Spinal cord (tissue), 10 donors: Measurements from ENCODE around the gene MGA. TPM values are rescaled to one million over a fixed set of nuclear protein-coding genes. Genes with fewer than 3 reads are reported as not detected.

Source experiments
- DNase-seq, 6 donors: peaks; one replicate each; pipeline versions ENCODE4 v3.0.0 to v3.0.0-alpha.2; 2013 to 2015; ENCODE audit warnings: low spot score in 6 of 6, low read depth in 4 of 6
- H3K27ac ChIP-seq: one replicate; pipeline ENCODE4 v1.5.1; 2013; ENCODE audit warnings: low read depth, low read length, control low read depth
- H3K27me3 ChIP-seq: one replicate; pipeline ENCODE4 v1.6.1; 2013; ENCODE audit warnings: low read length; ENCODE audit not compliant: control insufficient read depth, insufficient read depth
- H3K36me3 ChIP-seq: one replicate; pipeline ENCODE4 v1.6.1; 2013; ENCODE audit warnings: low read length; ENCODE audit not compliant: control insufficient read depth, insufficient read depth
- H3K4me1 ChIP-seq: one replicate; pipeline ENCODE4 v1.6.1; 2013; ENCODE audit warnings: low read length; ENCODE audit not compliant: control insufficient read depth, insufficient read depth
- H3K4me3 ChIP-seq: one replicate; pipeline ENCODE4 v1.5.1; 2013; ENCODE audit warnings: low read depth, low read length, control low read depth
- H3K9me3 ChIP-seq: one replicate; pipeline ENCODE4 v1.6.1; 2013; ENCODE audit warnings: low read length; ENCODE audit not compliant: control insufficient read depth, insufficient read depth
- WGBS: methylation state at CpG from one replicate; pipeline ENCODE4 v1.1.5; 2013; ENCODE audit warnings: missing lambda C conversion rate; ENCODE audit not compliant: insufficient coverage; 5-methylcytosine and 5-hydroxymethylcytosine counted together
- polyA plus RNA-seq, 2 donors: library from polyadenylated mRNA; unstranded; fragments of 120-200 nt; gene quantifications; one replicate each; pipeline ENCODE4 v1.2.1, GENCODE V29; 2013; ENCODE audit not compliant: insufficient read length in 2 of 2
- total RNA-seq, 2 donors: library from RNA; depleted of rRNA in 1 of 2; stranded (reverse); fragments of 120-200 nt in 1 of 2; fragments of >200 nt in 1 of 2; gene quantifications; one replicate each; pipeline versions ENCODE4 v1.2.3 to v1.2.4, GENCODE V29; 2013 to 2014
- donor health status: healthy.

MGA gene
- total and polyA plus RNA-seq, 4 donors: 12.7 to 76.2 (median 38.7) TPM

- WGBS: 76% methylated on average over 6 of the region's 10 CpGs
- H3K36me3 ChIP-seq: peaks cover 26% of the 10 kb centered on the region
- H3K27ac ChIP-seq: no peak overlapping the region
- H3K27me3 ChIP-seq: no peaks in the 10 kb centered on the region
- no peak for DNase-seq
- H3K4me1 ChIP-seq: peaks cover 28% of the 10 kb centered on the region
- H3K4me3 ChIP-seq: no peak overlapping the region
- no peaks in the 10 kb centered on the region for H3K9me3 ChIP-seq
These were observed 146.3 kb downstream of the MGA start for GRCh38 chr15:41806291-41807181.

- no peak for DNase-seq
- Histone ChIP-seq H3K4me1 (peaks cover 28% of the 10 kb centered on the region), H3K36me3 (peaks cover 49% of the 10 kb centered on the region), H3K4me3 (no peak overlapping the region), H3K27ac (no peak overlapping the region), H3K9me3 (no peaks in the 10 kb centered on the region), H3K27me3 (no peaks in the 10 kb centered on the region)
- WGBS: no CpG with 5 or more reads among the region's 2 CpGs
These were observed 148.9 kb downstream of the MGA start for GRCh38 chr15:41809121-41809520.

DNA sequence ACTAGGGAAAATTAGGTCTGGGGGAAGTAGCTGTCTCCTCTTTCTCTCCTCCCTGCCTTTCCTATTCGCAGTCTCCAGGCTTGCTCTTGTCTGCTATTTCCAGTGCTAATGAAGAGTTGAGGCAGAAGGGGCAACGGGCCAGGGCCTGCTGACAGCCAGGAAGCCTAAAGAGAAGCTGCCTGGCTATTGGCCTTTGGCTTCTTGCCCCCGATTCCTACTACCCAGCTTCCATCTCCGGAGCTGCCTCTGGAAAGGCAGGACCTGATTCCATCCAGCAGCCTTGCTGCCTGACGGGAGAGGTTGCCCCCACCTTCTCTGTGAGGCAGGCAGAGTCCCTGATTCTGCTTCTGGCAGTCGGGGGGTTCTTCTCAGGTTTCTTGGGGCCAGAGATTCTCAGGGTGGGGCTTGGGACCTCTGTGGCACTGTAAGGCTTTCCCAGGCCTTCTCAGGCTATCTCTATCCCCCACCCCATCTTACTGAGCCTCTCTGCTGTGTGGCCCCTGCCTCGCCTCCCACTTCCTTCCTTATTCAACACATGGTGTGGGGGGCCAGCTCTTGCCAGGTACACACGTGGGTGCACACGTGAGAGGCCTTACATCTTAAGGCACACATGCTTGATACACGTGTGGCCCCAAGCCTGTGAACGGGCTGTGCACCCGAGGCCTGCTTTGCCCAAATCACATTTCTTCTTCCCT is 149.5 kb downstream of the MGA start:
- H3K36me3 ChIP-seq: peaks cover 49% of the 10 kb centered on the region
- H3K4me1 ChIP-seq: peaks cover 23% of the 10 kb centered on the region
- peak in 1 of 6 donors; percentile 30 for DNase-seq
- H3K9me3 ChIP-seq: no peaks in the 10 kb centered on the region
- no peak overlapping the region for H3K4me3 ChIP-seq
- no peak overlapping the region for H3K27ac ChIP-seq
- 76% methylated on average over 7 of the region's 12 CpGs for WGBS
- H3K27me3 ChIP-seq: no peaks in the 10 kb centered on the region

- Histone ChIP-seq H3K36me3 (peaks cover 58% of the 10 kb centered on the region), H3K27me3 (no peaks in the 10 kb centered on the region), H3K4me3 (no peak overlapping the region), H3K27ac (no peak overlapping the region), H3K9me3 (no peaks in the 10 kb centered on the region), H3K4me1 (peaks cover 17% of the 10 kb centered on the region)
- no peak for DNase-seq
- 83% methylated on average over 1 of the region's 5 CpGs for WGBS
These were observed 150.6 kb downstream of the MGA start for GRCh38 chr15:41810651-41811431.

DNA sequence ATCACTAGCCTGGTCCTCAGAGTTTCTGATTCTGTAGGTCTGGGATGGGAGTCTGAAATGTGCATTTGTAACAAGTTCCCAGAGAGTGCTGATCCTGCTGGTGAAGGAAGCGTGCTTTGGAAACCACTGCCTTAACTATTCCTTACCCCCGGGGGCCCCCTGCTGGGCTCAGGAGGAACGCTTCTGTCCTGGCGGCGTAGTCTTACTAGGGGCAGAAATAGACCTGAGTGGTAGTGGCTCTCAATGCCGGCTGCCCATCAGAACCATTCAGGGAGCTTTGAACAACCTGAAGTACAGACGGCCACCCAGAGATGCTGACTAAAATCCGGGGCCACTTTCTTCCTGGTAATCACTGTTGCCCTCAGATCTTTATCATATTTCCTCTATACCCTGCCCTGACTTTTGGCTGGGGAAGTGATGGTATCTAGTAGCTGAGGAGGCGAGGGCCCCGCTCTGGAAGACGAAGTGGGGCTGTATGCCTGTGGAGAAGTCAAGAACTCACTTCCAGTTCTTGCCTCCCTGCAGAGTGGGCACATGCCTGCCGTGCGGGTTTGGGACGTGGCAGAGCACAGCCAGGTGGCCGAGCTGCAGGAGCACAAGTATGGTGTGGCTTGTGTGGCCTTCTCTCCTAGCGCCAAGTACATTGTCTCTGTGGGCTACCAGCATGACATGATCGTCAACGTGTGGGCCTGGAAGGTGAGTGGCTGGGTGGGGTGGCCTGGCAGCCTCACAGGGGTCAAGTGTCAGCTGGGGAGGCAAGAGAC is 151.4 kb downstream of the MGA start:
- Histone ChIP-seq H3K27me3 (no peaks in the 10 kb centered on the region), H3K4me3 (no peak overlapping the region), H3K4me1 (peaks cover 12% of the 10 kb centered on the region), H3K27ac (no peak overlapping the region), H3K36me3 (peaks cover 58% of the 10 kb centered on the region), H3K9me3 (no peaks in the 10 kb centered on the region)
- WGBS: 50% methylated on average over 11 of the region's 18 CpGs
- peak in 5 of 6 donors; percentile 53 to 89 (median 66) for DNase-seq

GRCh38 chr15:41812820-41813375 is 152.7 kb downstream of the MGA start:
- Histone ChIP-seq H3K27ac (no peak overlapping the region), H3K27me3 (no peaks in the 10 kb centered on the region), H3K4me1 (peaks cover 10% of the 10 kb centered on the region), H3K4me3 (no peak overlapping the region), H3K36me3 (peaks cover 71% of the 10 kb centered on the region), H3K9me3 (no peaks in the 10 kb centered on the region)
- 94% methylated on average over 11 of the region's 11 CpGs for WGBS
- DNase-seq: no peak

DNA sequence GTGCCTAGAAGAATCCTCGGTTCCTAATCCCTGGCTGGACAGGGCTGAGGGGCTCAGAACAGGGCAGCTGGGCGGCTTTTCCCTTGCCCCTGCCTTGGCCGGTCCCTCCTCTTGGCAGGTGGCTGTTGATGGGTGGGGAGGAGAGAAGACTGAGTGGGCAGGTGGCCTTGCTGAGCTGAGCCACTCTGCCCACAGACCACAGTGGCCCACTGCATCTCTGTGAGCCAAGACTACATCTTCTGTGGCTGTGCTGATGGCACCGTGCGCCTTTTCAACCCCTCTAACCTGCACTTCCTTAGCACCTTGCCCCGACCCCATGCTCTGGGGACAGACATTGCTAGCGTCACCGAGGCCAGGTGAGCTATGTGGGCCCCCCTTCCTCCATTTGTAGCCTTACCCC is 153.2 kb downstream of the MGA start:
- H3K4me3 ChIP-seq: no peak overlapping the region
- H3K27me3 ChIP-seq: no peaks in the 10 kb centered on the region
- H3K36me3 ChIP-seq: peaks cover 76% of the 10 kb centered on the region
- H3K27ac ChIP-seq: no peak overlapping the region
- H3K4me1 ChIP-seq: peaks cover 10% of the 10 kb centered on the region
- no peak for DNase-seq
- WGBS: 94% methylated on average over 5 of the region's 8 CpGs
- no peaks in the 10 kb centered on the region for H3K9me3 ChIP-seq

GRCh38 chr15:41814534-41814933 is 154.3 kb downstream of the MGA start:
- Histone ChIP-seq H3K4me3 (no peak overlapping the region), H3K4me1 (peaks cover 9% of the 10 kb centered on the region), H3K9me3 (no peaks in the 10 kb centered on the region), H3K27ac (no peak overlapping the region), H3K27me3 (no peaks in the 10 kb centered on the region), H3K36me3 (peaks cover 84% of the 10 kb centered on the region)
- 93% methylated on average over 5 of the region's 5 CpGs for WGBS
- no peak for DNase-seq

GRCh38 chr15:41816788-41817187 is 156.6 kb downstream of the MGA start:
- Histone ChIP-seq H3K4me3 (no peak overlapping the region), H3K27ac (no peak overlapping the region), H3K4me1 (no peaks in the 10 kb centered on the region), H3K36me3 (peaks cover 88% of the 10 kb centered on the region), H3K9me3 (no peaks in the 10 kb centered on the region), H3K27me3 (no peaks in the 10 kb centered on the region)
- DNase-seq: no peak
- WGBS: 89% methylated on average over 8 of the region's 9 CpGs
